ENCODE results near the gene IRAG1. TPM values are rescaled to one million over a fixed set of nuclear protein-coding genes. Genes with fewer than 3 reads are reported as not detected.

The IRAG1 gene
- 12.1 TPM for polyA plus RNA-seq (2013, experiment 1 of 2; ENCODE audit: insufficient read length)
- polyA plus RNA-seq (2013, experiment 2 of 2; ENCODE audit: insufficient read length) = 11.1 TPM

GRCh38 chr11:10693509-10694081, at the start of gene IRAG1:
Gene IRAG1 (minus strand): TSS chr11:10693755. CDS start chr11:10693602, 153 bp downstream.
- peak; percentile 76 for DNase-seq

GRCh38 chr11:10742460-10743208, 49.1 kb upstream of the IRAG1 start:
- peak; percentile 54 for DNase-seq

GRCh38 chr11:10735481-10736475, 42.2 kb upstream of the IRAG1 start:
- peak; percentile 95 for DNase-seq

GRCh38 chr11:10731064-10731680, 37.6 kb upstream of the IRAG1 start:
- no peak for DNase-seq

- no peak for DNase-seq
These were observed 36.6 kb upstream of the IRAG1 start for GRCh38 chr11:10730151-10730550.

GRCh38 chr11:10728789-10729472, 35.4 kb upstream of the IRAG1 start:
- DNase-seq = peak; percentile 76

GRCh38 chr11:10728154-10728553, 34.6 kb upstream of the IRAG1 start:
- no peak for DNase-seq

GRCh38 chr11:10727146-10727851, 33.7 kb upstream of the IRAG1 start:
- peak; percentile 71 for DNase-seq

- DNase-seq = no peak
These were observed 32.3 kb upstream of the IRAG1 start for GRCh38 chr11:10725907-10726253.

- DNase-seq = peak; percentile 83
These were observed 31.8 kb upstream of the IRAG1 start for GRCh38 chr11:10725114-10725906.

- DNase-seq = no peak
These were observed 28.8 kb upstream of the IRAG1 start for GRCh38 chr11:10722307-10722706.

GRCh38 chr11:10720881-10721376, 27.4 kb upstream of the IRAG1 start:
- DNase-seq = peak; percentile 59

GRCh38 chr11:10719616-10720015, 26.1 kb upstream of the IRAG1 start:
- DNase-seq = no peak

GRCh38 chr11:10716543-10717259, 23.1 kb upstream of the IRAG1 start:
- DNase-seq = no peak

GRCh38 chr11:10716122-10716521, 22.6 kb upstream of the IRAG1 start:
- DNase-seq = peak; percentile 80

GRCh38 chr11:10715571-10715970, 22.0 kb upstream of the IRAG1 start:
- DNase-seq = no peak

GRCh38 chr11:10709299-10710086, 15.9 kb upstream of the IRAG1 start:
- DNase-seq = no peak

GRCh38 chr11:10708131-10708530, 14.6 kb upstream of the IRAG1 start:
- no peak for DNase-seq

GRCh38 chr11:10701982-10702381, 8.4 kb upstream of the IRAG1 start:
- peak; percentile 19 for DNase-seq

Measured in fibroblast of skin of abdomen (primary cell).